ENCODE results near the gene CFAP299.

CFAP299 gene

GRCh38 chr4:80423553-80424224, 88.2 kb downstream of the CFAP299 start:
- TF ChIP-seq TCF12 (IDR thresholded peaks at IDR 0.05; ENCODE audit: low read depth): no peak
- no peak for TF ChIP-seq YY1 (IDR thresholded peaks at IDR 0.05; ENCODE audit: low read depth)
- no peak for TF ChIP-seq NFIC (IDR thresholded peaks at IDR 0.05)
- no peak for TF ChIP-seq EGR1 (IDR thresholded peaks at IDR 0.05)
- no peak for TF ChIP-seq TEAD4 (IDR thresholded peaks at IDR 0.05)

GRCh38 chr4:80424225-80424581, 88.7 kb downstream of the CFAP299 start:
- TF ChIP-seq FOXM1 (IDR thresholded peaks at IDR 0.05; ENCODE audit: borderline replicate concordance, low read depth) (no peak), NFIC (IDR thresholded peaks at IDR 0.05) (no peak), USF1 (IDR thresholded peaks at IDR 0.05) (no peak), TAF1 (IDR thresholded peaks at IDR 0.05; ENCODE audit: low read depth) (no peak), TEAD4 (IDR thresholded peaks at IDR 0.05) (no peak), TCF12 (IDR thresholded peaks at IDR 0.05; ENCODE audit: low read depth) (no peak), MAX (IDR thresholded peaks at IDR 0.05) (no peak), CEBPB (IDR thresholded peaks at IDR 0.05) (no peak), CREB1 (IDR thresholded peaks at IDR 0.05; ENCODE audit: low read depth) (no peak), EP300 (IDR thresholded peaks at IDR 0.05; ENCODE audit: borderline replicate concordance) (no peak), EGR1 (IDR thresholded peaks at IDR 0.05) (no peak), ZBTB7A (IDR thresholded peaks at IDR 0.05; ENCODE audit: low read depth) (no peak), RAD21 (IDR thresholded peaks at IDR 0.05; ENCODE audit: low read depth) (no peak), YY1 (IDR thresholded peaks at IDR 0.05; ENCODE audit: low read depth) (no peak)
- TF ChIP-seq, protein P1, sequence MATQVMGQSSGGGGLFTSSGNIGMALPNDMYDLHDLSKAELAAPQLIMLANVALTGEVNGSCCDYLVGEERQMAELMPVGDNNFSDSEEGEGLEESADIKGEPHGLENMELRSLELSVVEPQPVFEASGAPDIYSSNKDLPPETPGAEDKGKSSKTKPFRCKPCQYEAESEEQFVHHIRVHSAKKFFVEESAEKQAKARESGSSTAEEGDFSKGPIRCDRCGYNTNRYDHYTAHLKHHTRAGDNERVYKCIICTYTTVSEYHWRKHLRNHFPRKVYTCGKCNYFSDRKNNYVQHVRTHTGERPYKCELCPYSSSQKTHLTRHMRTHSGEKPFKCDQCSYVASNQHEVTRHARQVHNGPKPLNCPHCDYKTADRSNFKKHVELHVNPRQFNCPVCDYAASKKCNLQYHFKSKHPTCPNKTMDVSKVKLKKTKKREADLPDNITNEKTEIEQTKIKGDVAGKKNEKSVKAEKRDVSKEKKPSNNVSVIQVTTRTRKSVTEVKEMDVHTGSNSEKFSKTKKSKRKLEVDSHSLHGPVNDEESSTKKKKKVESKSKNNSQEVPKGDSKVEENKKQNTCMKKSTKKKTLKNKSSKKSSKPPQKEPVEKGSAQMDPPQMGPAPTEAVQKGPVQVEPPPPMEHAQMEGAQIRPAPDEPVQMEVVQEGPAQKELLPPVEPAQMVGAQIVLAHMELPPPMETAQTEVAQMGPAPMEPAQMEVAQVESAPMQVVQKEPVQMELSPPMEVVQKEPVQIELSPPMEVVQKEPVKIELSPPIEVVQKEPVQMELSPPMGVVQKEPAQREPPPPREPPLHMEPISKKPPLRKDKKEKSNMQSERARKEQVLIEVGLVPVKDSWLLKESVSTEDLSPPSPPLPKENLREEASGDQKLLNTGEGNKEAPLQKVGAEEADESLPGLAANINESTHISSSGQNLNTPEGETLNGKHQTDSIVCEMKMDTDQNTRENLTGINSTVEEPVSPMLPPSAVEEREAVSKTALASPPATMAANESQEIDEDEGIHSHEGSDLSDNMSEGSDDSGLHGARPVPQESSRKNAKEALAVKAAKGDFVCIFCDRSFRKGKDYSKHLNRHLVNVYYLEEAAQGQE (IDR thresholded peaks at IDR 0.05; ENCODE audit: low read depth): no peak

- no peak for TF ChIP-seq FOXM1 (IDR thresholded peaks at IDR 0.05; ENCODE audit: borderline replicate concordance, low read depth)
- TF ChIP-seq TEAD4 (IDR thresholded peaks at IDR 0.05): no peak
- no peak for TF ChIP-seq ZBTB7A (IDR thresholded peaks at IDR 0.05; ENCODE audit: low read depth)
- TF ChIP-seq TCF12 (IDR thresholded peaks at IDR 0.05; ENCODE audit: low read depth): no peak
Observed at GRCh38 chr4:80425124-80426100, 89.9 kb downstream of the CFAP299 start.

- TF ChIP-seq NFIC (IDR thresholded peaks at IDR 0.05): no peak
- no peak for TF ChIP-seq TAF1 (IDR thresholded peaks at IDR 0.05; ENCODE audit: low read depth)
- TF ChIP-seq CREB1 (IDR thresholded peaks at IDR 0.05; ENCODE audit: low read depth): no peak
- TF ChIP-seq EP300 (IDR thresholded peaks at IDR 0.05; ENCODE audit: borderline replicate concordance): no peak
- no peak for TF ChIP-seq RAD21 (IDR thresholded peaks at IDR 0.05; ENCODE audit: low read depth)
- no peak for TF ChIP-seq EGR1 (IDR thresholded peaks at IDR 0.05)
Observed at GRCh38 chr4:80431203-80431965, 95.9 kb downstream of the CFAP299 start.

GRCh38 chr4:80434238-80434637, 98.7 kb downstream of the CFAP299 start:
- TF ChIP-seq, protein P1 (IDR thresholded peaks at IDR 0.05; ENCODE audit: low read depth): no peak
- TF ChIP-seq YY1 (IDR thresholded peaks at IDR 0.05; ENCODE audit: low read depth) (no peak), TAF1 (IDR thresholded peaks at IDR 0.05; ENCODE audit: low read depth) (no peak), ZBTB7A (IDR thresholded peaks at IDR 0.05; ENCODE audit: low read depth) (no peak), CEBPB (IDR thresholded peaks at IDR 0.05) (no peak), USF1 (IDR thresholded peaks at IDR 0.05) (no peak), FOXM1 (IDR thresholded peaks at IDR 0.05; ENCODE audit: borderline replicate concordance, low read depth) (no peak)

Measured in Ishikawa (cell line).